Brain pericyte (primary cell): ENCODE measurements around the gene CNOT1.

ENCODE experiments used
- DNase-seq: peaks from one replicate; pipeline ENCODE4 v3.0.0-alpha.2; 2012; ENCODE audit warnings: low read depth, low spot score

Gene CNOT1

DNA sequence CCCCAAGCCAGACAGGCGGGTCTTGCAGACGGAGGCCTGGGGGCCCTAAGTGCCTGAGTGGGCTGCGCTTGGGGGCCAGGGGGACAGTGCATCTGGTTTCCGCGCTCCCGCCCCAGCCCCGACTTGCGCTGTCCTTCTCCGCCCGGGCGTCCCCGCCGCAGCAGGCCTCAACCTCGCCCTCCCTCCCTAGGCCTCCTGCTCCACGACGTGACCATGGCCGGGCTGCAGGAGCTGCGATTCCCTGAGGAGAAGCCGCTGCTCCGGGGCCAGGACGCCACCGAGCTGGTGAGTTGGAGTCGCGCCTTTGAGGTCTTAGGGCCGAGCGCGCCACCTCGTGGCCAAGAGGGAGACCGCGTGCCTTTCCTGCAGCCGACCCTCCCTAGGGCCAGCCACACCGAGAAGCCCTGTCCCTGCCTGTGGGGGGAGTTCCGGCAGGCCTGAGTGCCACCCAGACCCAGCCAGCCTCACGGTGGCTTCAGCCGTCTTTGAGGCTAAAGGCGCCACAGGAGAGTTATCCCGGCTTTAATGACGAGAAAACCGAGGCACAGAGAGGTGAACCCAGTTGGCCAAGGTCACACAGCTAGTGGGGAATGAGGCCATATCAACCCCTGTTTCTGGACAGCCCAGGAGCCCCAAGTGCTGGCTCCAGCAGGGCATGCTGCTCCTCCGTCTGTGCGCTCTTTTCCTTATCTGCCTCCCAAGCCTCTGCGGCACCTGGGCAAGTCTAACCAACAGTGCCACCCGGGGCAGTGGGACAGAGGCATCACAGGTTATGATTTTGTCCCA, 141.9 kb downstream of the CNOT1 start:
- DNase-seq: no peak

DNA sequence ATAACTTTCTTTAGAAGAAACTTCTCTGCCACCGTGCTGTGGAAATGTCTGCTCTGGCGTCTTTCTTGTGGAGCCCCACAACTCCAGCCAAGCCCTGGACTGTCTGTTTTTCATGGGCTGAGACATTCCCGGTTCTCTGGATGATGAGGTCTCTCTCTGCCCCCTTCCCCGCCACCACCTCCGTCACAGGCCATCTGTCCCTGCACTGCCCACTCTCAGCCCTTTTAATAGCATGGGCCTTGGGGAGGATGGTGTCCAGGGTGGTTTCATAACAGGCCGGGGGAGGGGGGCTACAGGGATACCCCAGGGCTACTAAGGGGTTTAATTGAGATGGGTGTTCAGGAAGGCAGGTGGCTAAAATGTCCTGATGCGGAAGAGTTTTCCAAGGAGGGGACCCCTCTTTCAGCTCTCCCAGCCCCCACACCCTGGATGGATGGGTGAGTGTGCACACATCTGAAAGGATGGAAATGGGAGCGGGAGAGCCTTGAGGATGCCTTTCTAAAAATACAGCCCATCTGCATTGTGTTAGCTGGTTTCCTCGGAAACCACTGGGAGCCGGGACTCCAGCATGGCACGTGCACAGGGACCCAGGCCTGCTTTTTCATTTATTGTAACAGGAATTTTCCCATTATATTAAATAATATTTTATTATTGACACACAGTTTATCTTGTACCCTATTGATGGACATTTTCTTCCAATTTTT, 144.3 kb downstream of the CNOT1 start:
- no peak for DNase-seq

DNA sequence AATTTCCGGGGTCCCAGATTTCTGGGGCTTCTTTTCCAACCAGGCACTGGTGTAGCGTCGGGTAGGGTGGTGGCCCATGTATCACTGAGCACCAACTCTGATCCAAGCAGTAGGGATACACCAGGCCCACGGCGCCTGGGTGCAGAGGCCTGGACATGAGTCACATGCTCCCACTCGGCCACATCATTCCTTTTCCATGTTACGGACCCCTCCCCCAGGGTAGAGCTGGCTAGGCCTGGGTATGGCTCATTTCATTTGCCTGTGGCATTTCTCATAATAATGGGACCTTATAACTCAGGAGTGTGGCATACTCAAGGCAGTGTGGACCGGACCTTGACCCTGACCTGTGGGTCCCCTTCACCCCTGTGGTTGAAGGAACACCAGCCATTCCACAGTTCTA, 147.7 kb downstream of the CNOT1 start:
- no peak for DNase-seq

DNA sequence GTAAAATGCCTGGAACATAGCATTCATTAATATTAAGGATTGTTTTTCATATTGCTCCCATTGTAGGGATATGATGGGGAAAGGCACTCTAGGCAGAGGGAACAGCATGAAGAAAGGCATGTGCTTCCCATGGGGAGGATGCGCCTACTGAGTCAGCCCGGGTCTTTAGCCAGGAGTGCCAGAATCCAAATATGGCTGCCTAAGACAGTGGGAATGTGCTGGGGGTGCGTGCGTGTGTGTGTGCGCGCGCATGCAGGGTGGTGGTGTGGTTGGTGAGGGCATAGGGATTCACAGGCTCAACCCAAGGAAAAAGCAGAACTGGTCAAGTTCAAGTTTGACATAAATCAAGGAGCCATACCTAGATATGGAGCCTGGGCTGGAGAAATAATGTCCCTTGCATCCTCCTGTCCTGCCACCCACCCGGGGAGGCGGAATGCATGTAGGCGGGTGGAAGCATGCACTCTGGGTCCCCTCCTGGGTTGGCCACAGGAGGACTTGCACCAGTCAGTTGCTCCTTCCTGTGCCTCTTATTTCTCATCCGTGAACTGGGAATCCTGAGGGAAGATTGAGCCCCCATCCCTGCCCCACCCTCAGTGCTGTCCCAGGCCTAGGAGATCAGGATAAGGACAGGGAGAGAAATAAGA, 148.3 kb downstream of the CNOT1 start:
- no peak for DNase-seq

DNA sequence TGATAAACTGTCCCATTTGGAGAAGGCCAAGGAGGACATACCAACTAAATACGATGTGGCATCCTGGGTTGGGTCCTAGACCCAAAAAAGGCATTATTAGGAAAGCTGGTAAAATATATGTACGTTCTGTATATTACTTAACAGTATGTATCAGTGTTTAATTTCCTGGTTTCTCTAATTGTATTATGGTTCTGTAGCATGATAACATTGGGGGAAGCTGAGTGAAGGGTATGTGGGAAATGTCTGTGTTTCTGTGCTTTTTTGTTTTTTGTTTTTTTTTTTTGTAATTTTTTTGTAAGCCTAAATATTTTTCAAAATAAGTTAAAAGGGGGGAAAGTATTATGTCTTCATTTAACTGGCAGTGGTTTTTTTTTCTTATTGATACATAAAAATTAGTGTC, 151.2 kb downstream of the CNOT1 start:
- DNase-seq: no peak

DNA sequence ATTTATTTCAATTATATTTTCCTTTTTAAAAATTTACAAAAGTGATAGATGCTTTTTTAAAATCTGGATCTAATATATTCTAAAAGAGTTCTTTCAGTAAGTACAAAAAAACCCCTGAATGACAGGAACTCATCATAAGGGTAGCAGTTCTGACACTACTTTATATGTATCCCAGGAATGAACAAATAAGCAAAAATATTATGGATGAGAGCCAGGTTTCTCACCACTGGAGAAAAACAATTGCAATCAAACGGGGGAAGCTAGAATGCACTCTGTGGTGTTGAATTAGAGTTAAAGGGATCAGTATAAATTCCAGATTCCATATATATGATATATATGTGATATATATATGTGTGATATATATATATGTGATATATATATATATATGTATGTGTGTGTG, 152.8 kb downstream of the CNOT1 start:
- DNase-seq: no peak

DNA sequence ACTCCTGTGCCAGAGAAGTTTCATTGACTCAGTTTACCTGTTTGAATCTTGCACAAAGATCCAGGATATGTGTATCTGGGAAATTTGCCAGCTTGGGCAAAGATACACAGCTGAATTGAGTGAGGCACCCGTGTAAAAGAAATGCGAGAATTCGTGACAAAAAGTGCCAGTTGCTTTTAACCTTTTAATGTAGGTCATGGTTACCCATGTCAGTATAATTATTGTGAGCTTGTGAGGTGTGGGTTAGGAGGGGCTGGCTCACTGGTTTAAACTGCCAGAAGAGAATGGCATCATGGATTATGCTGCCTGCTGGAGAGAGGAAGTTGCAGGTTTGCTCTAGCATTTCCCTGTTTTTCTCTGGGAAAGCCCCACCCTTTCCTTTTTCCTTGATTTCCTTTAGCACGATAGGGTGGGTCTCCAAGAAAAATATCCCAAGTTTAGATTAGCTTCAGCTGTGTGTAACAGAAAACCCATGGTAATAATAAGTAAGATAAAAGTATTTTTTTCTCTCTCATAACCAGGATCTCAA, 154.5 kb downstream of the CNOT1 start:
- no peak for DNase-seq

DNA sequence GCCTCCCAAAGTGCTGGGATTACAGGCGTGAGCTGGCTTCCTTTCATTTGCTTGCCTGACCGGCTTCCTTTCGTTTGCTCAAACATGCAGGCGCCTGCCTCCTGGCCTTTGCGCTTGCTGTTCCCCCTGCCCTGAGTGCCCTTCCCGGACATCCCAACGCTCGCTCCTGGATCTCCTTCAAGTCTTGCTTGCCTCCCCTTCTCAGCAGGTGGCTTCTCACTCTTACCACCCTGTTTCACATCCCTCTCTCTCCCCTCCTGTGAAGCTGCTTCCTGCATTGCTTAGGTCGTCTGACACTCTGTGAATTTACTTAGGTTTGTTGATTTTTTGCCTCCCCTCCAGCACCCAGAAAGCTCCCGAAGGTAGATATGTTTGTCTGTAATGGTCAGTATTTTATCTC, 155.3 kb downstream of the CNOT1 start:
- no peak for DNase-seq

DNA sequence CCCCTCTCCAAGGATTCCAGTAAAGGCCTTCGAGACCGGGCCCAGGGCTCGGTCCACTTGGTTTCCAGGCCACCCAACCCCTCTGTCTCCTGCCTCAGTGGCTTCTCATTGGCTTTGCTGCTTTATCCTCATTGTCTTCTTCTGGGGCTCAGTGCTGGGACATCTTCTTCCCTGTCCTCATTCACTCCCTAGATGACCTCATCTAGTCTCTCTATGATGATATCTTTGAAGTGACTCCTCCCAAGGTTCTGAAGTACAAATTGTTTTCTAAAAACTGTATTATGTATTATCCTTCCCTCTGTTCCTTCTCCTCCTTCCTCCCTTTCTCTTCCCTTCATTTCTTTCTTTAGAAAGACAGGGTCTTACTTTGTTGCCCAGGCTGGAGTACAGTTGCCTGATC, 156.8 kb downstream of the CNOT1 start:
- no peak for DNase-seq

DNA sequence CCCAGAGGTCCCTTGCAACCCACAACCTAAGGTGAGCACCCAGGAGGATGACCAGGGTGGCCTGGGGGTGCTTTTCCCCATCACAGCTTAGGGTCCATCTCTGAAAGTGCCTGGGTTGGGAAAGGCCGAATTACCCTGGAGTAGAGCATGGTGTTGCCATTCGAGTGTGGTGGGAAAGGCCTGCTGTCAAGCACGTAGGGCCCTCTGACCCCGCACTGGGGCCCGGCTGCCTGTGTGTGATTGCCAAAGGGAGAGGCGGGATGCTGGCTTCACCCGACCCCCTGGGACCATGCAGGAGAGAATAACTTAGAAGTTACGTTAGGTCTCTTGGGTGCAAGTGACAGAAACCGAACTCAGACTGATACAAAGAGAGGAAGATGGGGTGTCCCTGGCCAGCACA, 157.4 kb downstream of the CNOT1 start:
- no peak for DNase-seq

DNA sequence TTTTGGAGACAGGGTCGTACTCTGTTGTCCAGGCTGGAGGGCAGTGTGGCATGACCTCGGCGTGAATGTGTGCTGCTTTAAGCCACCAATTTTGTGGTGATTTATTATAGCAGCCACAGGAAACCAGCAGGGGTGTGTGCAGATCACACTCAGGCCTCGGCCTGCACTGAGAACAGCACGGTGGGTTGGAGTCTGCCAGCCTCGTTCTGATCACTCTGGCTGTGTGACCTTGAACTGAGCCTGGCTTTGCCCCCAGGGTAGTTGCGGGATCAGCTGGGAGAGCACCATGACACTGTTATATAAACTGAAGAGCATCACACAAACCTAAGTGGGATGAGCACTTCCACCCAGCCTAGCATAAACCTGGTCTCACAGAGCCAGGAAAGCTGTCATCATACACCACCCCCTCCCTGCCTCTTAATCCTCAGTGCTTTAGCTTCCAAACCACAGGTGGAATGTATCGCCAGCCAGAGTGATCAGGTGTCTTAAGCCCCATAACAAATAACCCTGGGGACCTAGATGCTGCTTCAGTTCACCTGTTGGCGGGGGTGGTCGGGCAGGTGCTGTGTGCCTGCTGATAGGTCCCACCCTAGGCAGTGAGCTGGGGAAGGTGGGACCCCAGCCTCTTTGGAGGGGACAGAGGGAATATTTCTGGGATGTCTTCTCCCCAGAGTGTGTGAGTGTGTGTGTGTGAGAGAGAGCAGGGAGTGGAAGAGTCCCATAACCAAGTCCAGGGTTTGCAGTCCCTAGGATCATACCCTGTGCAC, 158.2 kb downstream of the CNOT1 start:
- no peak for DNase-seq
